ENCODE results near the gene SPATA25.

GRCh38 chr20:45852326-45852725, 35.1 kb downstream of the SPATA25 start:
- TF ChIP-seq, protein P1, sequence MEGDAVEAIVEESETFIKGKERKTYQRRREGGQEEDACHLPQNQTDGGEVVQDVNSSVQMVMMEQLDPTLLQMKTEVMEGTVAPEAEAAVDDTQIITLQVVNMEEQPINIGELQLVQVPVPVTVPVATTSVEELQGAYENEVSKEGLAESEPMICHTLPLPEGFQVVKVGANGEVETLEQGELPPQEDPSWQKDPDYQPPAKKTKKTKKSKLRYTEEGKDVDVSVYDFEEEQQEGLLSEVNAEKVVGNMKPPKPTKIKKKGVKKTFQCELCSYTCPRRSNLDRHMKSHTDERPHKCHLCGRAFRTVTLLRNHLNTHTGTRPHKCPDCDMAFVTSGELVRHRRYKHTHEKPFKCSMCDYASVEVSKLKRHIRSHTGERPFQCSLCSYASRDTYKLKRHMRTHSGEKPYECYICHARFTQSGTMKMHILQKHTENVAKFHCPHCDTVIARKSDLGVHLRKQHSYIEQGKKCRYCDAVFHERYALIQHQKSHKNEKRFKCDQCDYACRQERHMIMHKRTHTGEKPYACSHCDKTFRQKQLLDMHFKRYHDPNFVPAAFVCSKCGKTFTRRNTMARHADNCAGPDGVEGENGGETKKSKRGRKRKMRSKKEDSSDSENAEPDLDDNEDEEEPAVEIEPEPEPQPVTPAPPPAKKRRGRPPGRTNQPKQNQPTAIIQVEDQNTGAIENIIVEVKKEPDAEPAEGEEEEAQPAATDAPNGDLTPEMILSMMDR (IDR thresholded peaks at IDR 0.05; ENCODE audit: poor library complexity, severe bottlenecking) = no peak
- no peak for TF ChIP-seq POLR2AphosphoS5 (IDR thresholded peaks at IDR 0.05)

All from neural cell (in vitro differentiated cells).